Measurements from ENCODE around the gene DUSP5. TPM values are rescaled to one million over a fixed set of nuclear protein-coding genes. Genes with fewer than 3 reads are reported as not detected.

The DUSP5 gene
- total and polyA plus RNA-seq, 8 donors: 0.58 to 23.2 (median 10.6) TPM

- WGBS, 5 donors: 82 to 92% (median 83%) methylated on average over 3 of the region's 3 CpGs
- Histone ChIP-seq H3K36me3 (no peaks in the 10 kb centered on the region), H3K9me3 (no peaks in the 10 kb centered on the region), H3K27me3 (no peaks in the 10 kb centered on the region), H3K4me3 (no peak overlapping the region), H3K27ac (no peak overlapping the region), H3K4me1 (no peaks in the 10 kb centered on the region)
- no peak for DNase-seq
- TF ChIP-seq POLR2A (IDR thresholded peaks at IDR 0.05) (no peak), POLR2AphosphoS5 (IDR thresholded peaks at IDR 0.05) (no peak), EP300 (IDR thresholded peaks at IDR 0.05) (no peak)
- TF ChIP-seq, protein P1, sequence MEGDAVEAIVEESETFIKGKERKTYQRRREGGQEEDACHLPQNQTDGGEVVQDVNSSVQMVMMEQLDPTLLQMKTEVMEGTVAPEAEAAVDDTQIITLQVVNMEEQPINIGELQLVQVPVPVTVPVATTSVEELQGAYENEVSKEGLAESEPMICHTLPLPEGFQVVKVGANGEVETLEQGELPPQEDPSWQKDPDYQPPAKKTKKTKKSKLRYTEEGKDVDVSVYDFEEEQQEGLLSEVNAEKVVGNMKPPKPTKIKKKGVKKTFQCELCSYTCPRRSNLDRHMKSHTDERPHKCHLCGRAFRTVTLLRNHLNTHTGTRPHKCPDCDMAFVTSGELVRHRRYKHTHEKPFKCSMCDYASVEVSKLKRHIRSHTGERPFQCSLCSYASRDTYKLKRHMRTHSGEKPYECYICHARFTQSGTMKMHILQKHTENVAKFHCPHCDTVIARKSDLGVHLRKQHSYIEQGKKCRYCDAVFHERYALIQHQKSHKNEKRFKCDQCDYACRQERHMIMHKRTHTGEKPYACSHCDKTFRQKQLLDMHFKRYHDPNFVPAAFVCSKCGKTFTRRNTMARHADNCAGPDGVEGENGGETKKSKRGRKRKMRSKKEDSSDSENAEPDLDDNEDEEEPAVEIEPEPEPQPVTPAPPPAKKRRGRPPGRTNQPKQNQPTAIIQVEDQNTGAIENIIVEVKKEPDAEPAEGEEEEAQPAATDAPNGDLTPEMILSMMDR (IDR thresholded peaks at IDR 0.05): no peak
- intact Hi-C loops (cut with DNase I; ENCODE audit: low total_unique reads): no loop called here
Measured at GRCh38 chr10:110558041-110558440, 60.3 kb downstream of the DUSP5 start.

DNA sequence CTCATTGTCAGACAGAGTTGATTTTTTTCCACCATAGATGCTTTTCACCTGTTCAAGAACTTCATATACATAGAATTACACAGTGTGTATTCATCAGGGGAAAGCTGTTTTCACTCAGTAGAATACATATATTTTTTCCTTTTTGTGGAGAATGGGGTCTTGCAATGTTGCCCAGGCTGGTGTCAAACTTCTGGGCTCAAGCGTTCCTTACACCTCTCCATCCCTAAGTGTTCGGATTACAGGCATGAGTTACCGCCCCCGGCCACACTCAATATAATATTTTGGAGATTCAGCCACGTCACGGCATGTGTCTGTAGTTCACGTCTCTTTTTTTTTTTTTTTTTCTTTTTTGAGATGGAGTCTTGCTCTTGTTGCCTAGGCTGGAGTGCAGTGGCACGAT lies 62.3 kb downstream of the DUSP5 start:
- Histone ChIP-seq H3K9me3 (no peaks in the 10 kb centered on the region), H3K4me3 (no peak overlapping the region), H3K27me3 (no peaks in the 10 kb centered on the region), H3K4me1 (no peaks in the 10 kb centered on the region), H3K27ac (no peak overlapping the region), H3K36me3 (no peaks in the 10 kb centered on the region)
- WGBS, 5 donors: 86 to 95% (median 95%) methylated on average over 8 of the region's 8 CpGs
- intact Hi-C loops (cut with DNase I; ENCODE audit: low total_unique reads): no loop called here
- no peak for TF ChIP-seq EP300 (IDR thresholded peaks at IDR 0.05)
- TF ChIP-seq POLR2A (IDR thresholded peaks at IDR 0.05): no peak
- TF ChIP-seq, protein P1 (IDR thresholded peaks at IDR 0.05): no peak
- TF ChIP-seq POLR2AphosphoS5 (IDR thresholded peaks at IDR 0.05): no peak
- no peak for DNase-seq

Other genes starting within 250 kb of the DUSP5 start
- 10 to 100 TPM in 3 of 5 donors, 1 to 10 TPM in 2; 7.8 to 31.6 (median 29.0) TPM for gene SMNDC1, start 193.0 kb upstream of the DUSP5 start, total RNA-seq
- gene SMNDC1, start 193.0 kb upstream of the DUSP5 start, polyA plus RNA-seq: 10 to 100 TPM in 1 of 3 donors, 1 to 10 TPM in 2; 7.7 to 21.7 (median 8.7) TPM
- gene SMC3, start 69.8 kb downstream of the DUSP5 start, total RNA-seq: 10 to 100 TPM in 4 of 5 donors, 1 to 10 TPM in 1; 9.3 to 40.6 (median 18.5) TPM
- 10 to 100 TPM; 10.1 to 12.4 (median 12.2) TPM for gene SMC3, start 69.8 kb downstream of the DUSP5 start, polyA plus RNA-seq
- 1 to 10 TPM in 1 of 5 donors, under 1 TPM in 3, not detected in 1; under 0.01 to 6.2 (median 0.59) TPM for gene RBM20, start 146.4 kb downstream of the DUSP5 start, total RNA-seq
- gene RBM20, start 146.4 kb downstream of the DUSP5 start, polyA plus RNA-seq: 1 to 10 TPM in 1 of 3 donors, under 1 TPM in 1, not detected in 1; 0.25 to 2.3 TPM

Data from stomach (tissue), 9 donors.